HG02852 (cell line): ENCODE measurements around the gene VPS37B.
A peak's percentile ranks its signal among the peaks of the same experiment; 100 is the strongest.

Experiments used
- ATAC-seq: cut with Tn5 transposase; IDR thresholded peaks from one replicate; pipeline ENCODE4 v1.9.1; 2021; ENCODE audit warnings: mild to moderate bottlenecking, moderate library complexity; ENCODE audit not compliant: unreplicated experiment

Gene VPS37B

GRCh38 chr12:122842505-122843405 lies 53.2 kb downstream of the VPS37B start:
- ATAC-seq, result no peak

DNA sequence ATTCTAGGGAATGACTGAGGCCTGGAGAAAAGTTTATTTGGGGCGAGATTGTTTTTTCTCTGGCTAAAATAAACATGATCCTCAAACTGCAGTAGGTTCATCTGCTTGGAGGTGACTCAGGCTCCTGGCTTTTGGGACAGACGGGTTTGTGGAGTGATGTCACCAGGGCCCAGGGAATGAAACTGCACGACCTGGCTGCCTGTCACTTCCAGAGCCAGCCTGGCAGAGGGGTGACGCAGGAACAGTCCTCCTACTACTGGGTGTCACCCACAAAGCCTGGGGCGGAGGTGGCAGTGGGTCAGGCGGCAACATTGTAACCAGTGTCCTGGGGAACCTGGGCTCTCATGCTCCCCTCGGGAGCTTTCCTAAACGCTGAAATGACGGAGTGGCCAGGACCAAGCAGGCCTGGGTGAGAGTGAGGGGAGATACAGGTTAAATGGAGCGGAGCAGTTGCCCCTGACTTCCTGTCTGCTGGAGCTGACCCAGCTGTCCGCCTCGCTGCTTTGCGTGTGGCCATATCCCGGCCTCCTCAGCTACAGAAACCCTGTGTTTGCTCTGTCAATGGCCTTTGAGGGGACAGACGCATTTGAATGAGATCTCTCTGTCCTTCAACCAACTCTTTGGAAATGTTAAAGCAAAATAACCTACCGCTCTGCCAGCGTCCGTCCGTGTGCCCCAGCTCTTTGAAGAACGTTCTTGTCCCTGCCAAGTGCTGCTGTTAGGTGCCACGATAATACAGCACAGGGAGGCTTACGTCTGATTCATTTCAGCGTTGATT lies 54.2 kb downstream of the VPS37B start:
- ATAC-seq, result no peak

DNA sequence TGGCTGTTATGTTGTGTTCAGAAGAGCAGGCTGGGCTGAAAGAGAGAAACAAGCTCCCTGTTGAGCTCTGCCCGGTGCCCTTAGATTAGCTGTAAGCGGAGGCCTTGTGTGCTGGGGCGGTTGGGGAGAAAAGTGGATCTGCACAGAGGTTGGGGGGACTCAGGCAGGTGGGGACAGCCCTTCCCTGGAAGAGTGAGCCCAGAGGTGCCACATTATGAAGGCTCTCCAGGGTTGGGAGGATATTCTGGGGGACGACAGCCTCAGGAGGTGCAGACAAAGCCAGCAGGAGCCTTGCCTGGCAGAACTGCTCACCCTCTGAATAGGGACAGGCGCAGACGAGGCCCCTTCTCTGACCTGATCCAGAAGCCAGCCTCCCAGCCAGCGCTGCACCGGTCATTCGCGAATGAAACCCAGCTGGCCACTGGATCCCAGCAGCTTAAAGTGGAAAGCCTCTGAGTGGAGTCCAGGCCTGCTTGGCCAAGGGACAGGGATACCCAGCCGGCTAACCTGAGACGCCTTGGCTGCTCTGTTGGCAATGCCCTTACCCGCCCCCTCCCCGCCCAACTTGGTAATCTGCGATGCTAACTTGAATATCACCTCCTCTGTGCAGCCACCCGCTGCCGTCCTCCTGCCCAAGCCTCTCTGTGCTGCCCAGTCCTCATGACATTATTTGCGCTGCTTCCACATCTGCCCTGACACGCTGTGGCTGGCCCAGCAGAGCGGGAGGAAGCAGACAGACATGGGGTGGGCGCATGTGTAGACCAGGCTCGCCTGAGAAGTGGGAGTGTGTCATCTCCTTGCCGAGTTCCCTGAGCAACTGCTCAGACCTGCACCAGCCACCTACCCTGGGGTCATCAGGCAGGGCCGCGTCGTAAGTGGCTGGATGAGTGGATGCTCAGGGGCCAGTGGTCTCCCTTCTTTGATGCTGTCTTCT lies 55.1 kb downstream of the VPS37B start:
- ATAC-seq, result no peak

DNA sequence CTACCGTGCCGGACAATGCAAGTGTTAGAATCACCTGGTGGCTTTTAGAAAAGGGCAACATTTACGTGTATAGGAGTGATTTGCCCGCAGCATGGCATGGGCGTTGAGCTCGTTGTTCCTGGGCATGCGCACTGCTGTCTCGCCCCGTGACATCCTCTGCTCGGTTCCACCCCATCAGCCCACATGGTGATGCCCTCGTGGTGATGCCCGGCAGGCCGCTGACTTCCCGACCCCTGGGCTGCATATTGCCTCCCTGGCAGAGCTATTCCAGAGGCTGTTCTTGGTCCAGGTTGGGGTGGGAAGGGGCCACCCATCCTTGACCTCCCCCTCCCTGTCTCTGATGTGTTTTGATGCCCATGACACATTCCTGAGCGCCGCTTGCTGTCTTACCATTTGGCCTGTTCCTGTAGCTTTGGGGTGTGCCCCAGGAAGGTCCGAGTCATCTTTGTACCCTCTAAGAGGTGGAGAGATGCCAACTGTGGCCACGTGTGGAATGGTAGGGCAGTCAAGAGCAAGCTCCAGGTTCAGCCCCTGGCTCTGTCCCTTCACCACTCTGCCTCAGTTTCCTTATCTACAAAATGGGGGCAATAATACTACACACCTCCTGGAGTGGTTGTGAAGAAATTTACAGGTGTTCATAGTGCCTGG lies 55.9 kb downstream of the VPS37B start:
- ATAC-seq, result no peak

DNA sequence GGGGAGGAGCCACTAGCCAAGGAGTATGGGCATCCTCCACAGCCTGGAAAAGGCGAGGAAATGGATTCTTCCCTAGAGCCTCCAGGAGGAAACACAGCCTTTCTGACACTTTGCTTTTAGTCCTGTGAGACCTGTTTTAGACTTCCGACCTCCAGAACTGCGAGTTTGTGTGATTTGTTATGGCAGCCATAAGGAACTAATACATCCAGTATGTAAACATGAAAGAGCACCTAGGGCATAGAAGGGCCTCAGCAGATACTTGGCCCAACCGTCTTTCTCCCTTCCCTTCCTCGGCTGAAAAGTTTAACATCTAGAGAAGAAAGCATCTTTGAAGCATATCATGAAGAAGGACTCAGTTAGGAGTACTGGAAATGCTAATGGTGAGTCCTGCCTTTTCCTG lies 57.1 kb downstream of the VPS37B start:
- ATAC-seq, result no peak

DNA sequence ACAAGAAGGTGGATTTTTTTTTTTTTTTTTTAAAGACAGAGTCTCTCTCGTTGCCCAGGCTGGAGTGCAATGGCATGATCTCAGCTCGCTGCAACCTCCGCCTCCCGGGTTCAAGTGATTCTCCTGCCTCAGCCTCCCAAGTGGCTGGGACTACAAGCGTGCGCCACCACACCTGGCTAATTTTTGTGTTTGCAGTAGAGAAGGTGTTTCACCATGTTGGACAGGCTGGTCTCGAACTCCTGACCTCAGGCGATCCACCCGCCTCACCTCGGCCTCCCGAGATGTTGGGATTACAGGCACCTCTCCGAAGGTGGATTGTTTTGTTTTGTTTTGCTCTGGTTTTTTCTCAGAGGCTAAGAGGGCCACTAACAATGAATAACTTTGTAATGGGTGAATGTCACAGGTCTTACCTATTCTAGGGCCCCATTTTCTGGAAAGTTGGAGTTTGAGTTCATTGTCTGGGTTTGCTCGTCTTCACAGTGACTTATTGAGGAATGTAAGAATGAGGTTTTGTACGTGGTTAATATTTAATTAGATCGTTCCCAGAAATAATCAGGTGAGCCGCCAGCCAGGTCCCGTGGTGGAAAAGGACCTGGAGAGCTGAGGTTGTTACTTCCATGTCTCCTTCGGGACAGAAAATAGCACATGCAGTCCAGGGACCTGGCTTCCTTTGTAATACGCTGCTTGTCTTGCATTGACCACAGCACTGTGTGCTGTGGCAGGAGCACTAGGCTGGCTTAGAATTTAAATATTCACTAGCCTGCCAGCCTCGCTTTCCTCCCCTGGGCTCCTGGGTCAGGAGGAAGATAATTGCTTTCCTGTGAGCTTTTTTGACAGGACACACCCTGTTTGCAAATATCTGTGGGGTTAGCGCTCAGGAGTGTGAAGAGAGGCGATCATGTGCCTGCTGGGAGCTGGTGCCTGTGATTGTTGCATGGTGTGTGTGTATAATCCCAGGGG lies 58.3 kb downstream of the VPS37B start:
- no peak for ATAC-seq

DNA sequence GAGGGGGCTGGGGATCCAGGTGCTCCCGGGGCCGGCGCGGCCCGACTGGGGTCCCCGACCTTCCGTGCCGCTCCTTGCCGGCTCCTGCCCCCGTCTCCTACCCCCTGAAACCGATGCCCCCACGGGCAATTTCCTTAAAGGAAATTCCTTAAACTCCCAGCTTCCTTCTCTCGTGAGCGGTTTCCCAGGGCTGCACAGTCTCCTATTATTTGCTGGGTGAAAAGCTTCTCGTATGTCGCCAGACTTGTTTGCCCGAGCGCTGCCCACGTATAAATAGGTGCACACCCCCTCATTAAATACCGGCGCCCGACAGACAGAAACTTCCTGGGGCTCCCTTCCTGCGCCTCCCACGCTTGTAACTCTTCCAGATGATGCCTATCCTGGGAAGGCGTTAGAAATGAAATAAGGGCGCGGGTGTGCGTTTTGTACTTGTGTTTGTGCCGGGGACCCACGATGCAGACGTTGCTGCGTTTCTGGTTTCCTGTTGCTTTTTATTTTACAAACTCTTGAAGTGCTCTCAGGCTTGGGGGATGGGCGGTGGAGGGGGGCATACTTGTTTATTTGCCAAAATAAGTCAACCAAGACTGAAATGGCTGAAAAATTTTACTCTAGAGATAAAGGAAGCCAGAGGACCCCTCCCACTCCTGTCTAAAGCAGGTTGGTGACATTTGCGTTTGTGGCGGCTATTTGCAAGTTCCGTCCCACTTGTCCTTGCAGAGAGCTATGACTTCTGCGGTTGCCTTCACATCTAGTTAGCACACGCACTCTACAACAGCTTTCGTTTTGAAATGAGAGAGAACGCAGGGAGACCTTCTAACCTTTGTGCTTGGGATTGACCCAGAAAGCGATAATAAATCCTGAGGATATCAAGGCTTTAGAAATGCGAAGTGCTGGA lies 59.6 kb downstream of the VPS37B start:
- ATAC-seq, result peak; percentile 65

DNA sequence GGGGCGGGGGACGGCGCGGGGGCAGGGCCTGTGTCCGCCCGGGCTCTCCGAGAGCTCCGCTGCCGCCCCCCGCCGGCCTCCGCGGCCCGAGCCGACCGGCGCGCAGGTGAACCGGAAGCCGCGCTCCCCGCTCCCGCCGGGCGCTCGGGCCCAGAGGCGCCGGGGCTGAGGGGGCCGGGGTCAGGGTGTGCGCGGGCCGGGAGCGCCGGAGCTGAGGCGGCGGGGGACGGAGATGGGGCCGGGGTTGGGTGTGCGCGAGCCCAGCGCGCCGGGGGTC lies 60.2 kb downstream of the VPS37B start:
- no peak for ATAC-seq

DNA sequence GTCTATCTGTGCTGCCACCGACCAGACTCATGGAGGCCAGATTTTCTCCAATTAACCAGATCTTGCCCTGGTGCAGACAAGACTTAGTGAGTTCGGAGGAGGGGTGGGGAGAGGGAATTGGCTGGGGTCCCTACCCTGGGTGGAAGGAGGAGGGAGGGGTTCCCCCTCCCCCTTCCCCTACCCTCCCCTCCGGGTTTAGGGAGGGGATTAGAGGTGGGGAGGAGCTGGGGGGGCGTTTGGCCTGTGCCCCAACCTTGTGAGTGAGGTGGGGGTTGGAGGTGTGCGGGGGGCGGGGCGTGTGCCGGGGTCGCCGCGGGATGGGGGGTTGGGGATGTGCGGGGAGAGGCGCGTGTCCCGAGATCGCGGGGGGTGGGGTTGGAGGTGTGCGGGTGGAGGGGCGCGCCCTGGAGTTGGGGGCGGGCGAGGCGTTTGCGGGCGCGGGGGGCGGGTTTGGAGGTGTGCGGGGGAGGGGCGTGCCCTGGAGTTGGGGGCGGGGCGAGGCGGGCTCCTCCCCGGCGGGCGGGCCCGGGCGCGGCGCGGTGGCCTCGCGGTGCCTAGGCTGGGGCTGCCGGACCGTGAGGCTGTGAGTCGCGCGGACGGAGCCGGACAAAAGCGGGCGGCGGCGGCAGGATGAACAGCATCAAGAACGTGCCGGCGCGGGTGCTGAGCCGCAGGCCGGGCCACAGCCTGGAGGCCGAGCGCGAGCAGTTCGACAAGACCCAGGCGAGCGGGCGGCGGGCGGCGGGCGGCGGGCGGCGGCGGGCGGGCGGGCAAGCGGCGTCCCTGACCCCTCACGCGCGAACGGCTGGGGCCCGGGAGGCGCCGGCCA lies 60.8 kb downstream of the VPS37B start, which contains the start of gene HIP1R:
Gene HIP1R (plus strand): TSS at position 537 of the 829 bp plus-strand sequence. CDS start 94 bp downstream, at position 631.
- ATAC-seq, result no peak

DNA sequence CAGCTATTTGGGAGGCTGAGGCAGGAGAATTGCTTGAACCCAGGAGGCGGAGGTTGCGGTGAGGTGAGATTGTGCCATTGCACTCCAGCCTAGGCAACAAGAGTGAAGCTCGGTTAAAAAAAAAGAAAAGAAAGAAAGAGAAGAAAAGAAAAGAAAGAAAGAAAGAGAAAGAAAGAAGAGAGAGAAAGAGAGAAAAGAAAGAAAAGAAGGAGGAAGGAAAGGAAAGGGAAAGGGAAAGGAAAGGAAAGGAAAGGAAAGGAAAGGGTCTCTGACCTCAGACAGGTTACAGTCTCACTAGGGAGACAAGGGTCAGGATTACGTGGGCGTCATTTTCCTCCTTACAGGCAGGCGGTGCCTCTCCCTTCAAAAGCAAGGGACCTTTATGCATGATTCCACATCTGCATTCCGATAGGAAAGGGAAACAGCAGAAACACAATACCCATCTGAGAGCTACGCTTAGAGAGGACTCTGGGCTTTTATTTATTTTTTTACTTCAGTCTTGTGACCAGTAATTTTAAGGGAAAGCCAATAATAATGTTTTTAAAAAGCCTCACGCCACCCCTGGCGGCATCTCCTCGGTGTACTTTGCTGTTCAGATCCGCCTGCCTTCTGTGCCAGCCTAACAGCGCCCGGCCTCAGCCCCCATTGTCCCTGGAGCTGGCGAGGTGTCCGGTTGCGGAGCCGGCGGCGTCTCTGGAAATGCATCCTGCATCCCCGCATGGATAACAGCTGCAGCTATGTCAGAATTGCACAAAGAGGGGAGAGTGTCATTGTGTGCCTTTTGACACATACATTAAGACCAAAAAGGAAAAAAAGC lies 61.6 kb downstream of the VPS37B start:
- no peak for ATAC-seq

DNA sequence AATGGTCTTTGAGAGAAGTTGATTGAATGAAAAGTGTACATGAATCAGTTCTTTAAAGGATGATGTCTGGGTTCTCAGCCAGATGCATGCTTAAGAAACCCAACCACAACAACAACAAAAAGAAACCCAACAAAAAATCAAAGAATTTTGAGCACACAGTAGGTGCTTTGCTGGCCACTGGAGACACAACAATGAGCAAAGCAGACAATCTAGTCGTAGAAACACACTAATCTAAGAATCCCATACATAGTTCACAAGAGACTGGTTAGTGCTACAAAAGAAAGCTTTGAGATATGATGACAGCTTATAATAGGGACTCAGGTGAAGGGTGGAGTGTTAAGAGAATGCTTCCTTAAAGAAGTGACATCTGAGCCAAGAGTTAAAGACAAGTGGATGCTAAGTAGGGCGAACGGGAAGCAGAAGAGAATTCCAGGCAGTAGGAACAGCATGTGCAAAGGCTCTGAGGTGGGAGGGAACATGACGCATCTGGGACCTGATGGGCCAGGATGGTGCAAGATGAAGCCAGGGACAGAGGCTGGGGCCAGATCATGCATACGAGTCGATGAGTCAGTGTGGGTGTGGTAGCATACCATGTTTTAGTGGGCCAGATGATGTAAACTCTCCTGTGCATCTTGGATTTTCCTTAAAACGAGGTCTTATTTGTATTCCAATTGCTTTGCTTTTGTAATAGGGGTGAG lies 65.3 kb downstream of the VPS37B start:
- ATAC-seq, result no peak

DNA sequence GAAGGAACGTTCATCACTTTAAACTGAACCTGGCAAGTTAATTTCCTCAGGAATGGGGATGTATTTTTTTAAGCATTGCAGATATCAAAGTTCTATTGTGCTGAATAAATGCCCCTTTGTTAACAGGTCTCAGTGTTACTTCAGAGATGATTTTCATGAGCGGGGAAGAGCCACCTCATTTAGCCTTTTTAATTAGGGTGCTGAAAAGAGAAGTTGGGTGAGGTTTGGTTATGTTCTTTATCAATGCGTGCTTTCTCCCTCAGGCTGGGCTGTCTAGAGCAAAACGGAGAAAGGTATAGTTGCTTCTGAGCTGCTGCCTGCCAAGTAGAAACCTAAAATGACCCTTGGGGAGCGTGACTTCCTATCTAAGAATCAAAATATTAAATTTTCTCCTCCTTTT lies 68.7 kb downstream of the VPS37B start:
- ATAC-seq, result no peak

DNA sequence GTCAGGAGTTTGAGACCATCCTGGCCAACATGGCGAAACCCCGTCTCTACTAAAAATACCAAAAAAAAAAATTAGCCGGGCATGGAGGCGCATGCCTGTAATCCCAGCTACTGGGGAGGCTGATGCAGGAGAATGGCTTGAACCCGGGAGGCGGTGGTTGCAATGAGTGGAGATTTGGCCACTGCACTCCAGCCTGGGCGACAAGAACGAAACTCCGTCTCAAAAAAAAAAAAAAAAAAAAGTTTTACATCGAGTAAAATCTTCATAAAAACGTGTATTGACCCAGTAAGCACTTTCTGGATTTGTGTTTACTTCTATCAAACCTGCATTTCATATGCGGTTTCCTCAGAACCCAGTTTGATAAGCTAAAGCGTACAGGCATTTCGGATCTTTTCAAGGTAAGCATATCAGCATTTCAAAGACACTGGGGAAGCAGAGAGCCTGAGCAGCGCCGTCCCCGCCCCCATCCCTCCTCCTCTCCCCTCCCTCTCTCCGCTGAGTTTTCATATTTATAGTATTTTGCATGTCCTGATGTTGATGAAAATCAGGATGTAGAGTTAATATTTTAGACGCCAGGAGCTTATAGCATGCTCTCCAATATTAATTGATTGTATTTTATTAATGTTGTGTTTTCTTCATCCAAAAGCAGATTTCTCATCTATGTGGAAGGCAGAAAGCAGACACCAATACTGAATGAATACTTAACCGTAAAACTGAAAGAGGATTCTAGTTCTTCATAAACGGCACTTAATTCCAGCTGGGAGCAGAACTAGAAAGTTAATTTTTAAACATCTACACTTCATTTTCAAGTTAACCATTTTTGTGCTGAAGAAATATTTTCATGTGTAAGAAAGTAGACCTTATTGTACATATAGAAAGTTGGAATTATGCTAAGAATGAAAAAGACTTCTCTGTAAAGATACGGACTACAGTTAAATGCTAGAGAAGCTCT lies 69.9 kb downstream of the VPS37B start:
- no peak for ATAC-seq

DNA sequence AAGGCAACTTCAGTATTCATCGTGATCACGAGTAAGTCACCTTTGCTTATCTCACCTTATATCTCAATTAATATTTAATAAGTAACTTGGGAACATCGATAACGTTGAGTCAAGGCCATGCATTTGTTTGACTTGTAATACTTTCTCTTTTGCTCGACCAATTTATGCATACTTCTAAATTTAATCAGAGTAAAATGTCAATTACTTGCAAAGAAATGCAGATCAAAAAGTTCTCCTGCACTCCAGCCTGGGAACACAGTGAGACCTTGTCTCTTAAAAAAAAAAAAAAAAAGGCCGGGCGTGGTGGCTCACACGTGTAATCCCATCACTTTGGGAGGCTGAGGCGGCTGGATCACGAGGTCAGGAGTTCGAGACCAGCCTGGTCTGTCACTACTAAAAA lies 72.5 kb downstream of the VPS37B start:
- no peak for ATAC-seq

DNA sequence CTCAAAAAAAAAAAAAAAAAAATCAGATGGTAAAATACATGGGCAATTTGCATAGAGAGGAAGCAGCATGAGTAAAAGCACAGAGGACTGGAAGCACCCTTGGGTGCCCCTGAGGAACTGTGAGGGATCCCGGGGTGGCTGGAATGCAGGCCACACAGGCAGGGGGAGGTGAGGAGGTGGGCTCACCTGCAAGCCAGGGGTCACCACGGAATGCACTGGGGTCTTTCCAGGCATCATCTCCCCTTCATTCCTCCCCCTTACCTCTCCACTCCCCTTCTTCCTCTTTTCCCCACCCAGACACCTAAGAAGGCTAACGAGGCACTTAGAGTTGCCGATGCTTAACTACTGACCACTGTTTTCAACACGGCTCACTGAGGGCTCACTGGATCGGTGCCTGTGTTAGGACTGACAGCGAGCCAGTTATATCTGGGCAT lies 75.1 kb downstream of the VPS37B start:
- peak; percentile 60 for ATAC-seq
